HuH-7 (cell line): Measurements from ENCODE around the gene TMEM202.
"Not testable (repeated sequence)": the region's sequence is repeated elsewhere in the genome, so short reads cannot be mapped to it uniquely, and the experiment has no call there.

Source experiments
- DNase-seq: peaks from one replicate; pipeline ENCODE4 v3.0.0; 2011; ENCODE audit warnings: low spot score

Gene TMEM202, protein sequence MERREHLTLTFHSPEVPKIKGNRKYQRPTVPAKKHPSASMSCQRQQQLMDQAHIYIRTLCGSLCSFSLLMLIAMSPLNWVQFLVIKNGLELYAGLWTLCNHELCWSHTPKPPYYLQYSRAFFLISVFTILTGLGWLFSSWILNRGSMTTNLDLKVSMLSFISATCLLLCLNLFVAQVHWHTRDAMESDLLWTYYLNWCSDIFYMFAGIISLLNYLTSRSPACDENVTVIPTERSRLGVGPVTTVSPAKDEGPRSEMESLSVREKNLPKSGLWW

GRCh38 chr15:72397796-72398588, at the start of gene TMEM202:
Gene TMEM202, plus strand, starts transcription at chr15:72398305. Its CDS starts 22 bp downstream, at chr15:72398327.
- DNase-seq: no peak

DNA sequence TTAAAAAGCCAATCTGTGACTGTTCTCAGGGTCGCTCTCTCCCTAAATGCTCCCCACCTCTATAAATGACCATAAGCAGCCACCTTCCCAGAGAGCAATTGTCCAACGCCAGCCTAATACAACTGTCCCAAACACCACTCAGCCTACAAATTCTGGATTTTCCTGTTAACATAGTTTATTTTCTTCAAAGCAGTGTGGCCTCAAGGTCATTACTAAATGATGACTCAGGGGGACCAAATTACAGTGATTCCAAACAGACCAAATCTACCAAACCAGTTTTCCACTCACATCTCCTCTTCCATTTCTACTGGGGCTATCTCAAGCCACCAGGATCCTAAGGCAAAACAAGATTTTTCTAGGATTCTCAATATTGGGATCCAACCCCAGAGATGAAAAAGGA, 44.8 kb upstream of the TMEM202 start:
- DNase-seq: no peak

- no peak for DNase-seq
Measured at GRCh38 chr15:72354496-72354895, 43.6 kb upstream of the TMEM202 start.

GRCh38 chr15:72358121-72358520, 40.0 kb upstream of the TMEM202 start:
- DNase-seq: no peak

DNA sequence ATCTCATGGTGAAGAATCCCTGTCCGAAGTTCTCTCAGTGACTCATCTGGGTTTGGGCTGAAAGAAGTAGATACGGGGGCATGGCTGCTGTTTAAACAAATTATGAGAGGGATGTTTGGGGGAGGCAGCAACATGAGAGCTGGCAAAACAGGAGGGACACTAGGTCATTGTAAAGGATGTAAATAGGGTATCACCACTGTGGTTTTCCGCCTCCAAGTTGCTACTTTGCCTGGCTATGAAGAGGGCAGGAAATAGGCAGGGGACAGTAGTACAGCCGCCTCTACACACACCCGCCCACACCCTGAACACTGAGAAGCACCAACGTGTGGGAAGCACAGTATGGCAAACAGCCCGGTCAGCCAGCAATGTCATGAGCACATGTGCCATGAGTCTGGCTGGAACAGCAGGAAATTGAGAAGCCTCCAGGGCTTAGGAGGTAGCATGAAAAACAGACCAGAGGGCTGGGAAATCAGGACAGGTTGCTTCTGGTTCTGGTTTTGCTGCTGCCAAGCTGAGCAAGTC, 39.4 kb upstream of the TMEM202 start:
- DNase-seq: no peak

- DNase-seq: no peak
Measured at GRCh38 chr15:72361176-72361575, 36.9 kb upstream of the TMEM202 start.

- no peak for DNase-seq
Measured at GRCh38 chr15:72365844-72366243, 32.3 kb upstream of the TMEM202 start.

- DNase-seq: no peak
Measured at GRCh38 chr15:72368325-72368724, 29.8 kb upstream of the TMEM202 start.

DNA sequence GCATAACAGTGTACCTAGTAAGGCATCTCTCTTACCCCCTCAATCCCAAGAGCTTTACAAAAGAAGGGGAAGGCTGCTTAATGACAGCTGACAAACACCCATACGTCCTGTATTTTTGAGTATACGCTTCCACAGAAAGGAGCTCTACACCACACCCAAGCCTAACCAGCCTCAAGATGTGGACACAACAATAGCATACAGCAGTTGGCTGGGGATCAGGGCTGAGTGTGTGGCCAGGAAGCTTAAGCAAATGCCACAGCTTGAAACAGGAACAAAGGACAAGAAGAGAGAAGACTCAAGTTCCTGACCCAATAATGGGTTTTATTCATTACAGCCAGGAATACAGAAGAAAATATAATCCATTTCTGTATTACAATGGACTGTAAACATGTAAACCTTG, 29.2 kb upstream of the TMEM202 start:
- DNase-seq: no peak

- DNase-seq: no peak
Measured at GRCh38 chr15:72369964-72370363, 28.1 kb upstream of the TMEM202 start.

GRCh38 chr15:72372361-72372760, 25.7 kb upstream of the TMEM202 start:
- no peak for DNase-seq

- DNase-seq: peak; percentile 26
Measured at GRCh38 chr15:72375501-72375845, 22.6 kb upstream of the TMEM202 start.

DNA sequence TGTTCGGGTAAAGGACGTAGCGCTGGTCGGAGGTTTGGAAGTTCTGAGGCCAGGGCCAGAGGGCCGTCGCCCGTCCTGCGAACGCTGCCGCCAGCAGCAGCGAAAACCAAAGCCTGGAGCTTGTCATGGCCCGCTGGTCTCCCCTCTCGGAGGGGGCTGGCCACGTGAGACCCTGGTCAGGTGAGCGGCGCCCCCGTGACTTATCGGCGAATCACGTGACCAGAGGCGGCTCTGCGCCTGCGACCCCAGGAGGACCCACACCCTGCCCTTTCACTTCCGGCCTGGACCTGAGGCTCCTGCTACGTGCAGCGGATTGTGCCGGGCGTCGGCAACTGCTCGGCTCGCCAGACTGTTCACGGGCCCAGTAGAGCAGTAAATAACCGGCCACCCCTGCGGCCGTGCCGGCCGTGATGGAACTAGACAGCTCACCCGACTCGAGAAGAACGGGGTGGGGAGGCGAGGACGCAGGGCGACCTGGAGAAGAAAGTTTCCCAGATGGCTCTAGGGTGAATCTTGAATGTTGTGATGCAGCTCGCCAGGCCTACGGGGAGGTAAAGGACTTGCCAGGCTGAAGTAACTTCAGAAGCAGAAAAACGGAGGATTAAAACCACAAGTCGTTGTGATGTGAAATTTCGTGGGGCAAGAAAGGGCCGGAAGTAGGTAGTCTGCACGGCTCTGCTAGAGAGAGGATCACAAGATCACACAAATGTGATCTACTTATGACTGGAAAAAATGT, 22.1 kb upstream of the TMEM202 start, which contains the start of gene HEXA:
HEXA (minus strand) TSS at position 169 of the 736 bp plus-strand sequence; CDS start at position 127, 42 bp downstream.
- DNase-seq: peak; percentile 98

GRCh38 chr15:72377331-72377730, 20.8 kb upstream of the TMEM202 start:
- DNase-seq: no peak

DNA sequence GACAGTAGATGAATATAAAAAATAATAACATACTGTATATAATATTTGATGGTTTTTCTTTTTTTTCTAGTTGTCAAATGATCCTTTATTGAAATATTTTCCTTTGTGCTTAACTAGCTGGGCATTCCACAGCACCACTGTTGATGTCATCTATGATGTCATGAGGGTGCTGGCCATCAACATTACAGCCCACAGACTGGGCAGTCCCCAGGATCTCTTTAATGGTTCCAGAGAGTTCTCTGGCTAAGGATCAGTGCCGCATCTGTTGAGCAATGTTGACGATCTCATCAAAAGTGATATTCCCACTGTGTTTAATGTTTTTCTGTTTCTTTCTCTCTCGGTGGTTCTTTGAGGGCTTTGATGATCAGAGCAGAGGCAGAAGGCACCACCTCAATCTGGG, 19.0 kb upstream of the TMEM202 start:
- DNase-seq: not testable (repeated sequence)

- DNase-seq: no peak
Measured at GRCh38 chr15:72379856-72380430, 18.2 kb upstream of the TMEM202 start.

- no peak for DNase-seq
Measured at GRCh38 chr15:72380743-72381142, 17.4 kb upstream of the TMEM202 start.

DNA sequence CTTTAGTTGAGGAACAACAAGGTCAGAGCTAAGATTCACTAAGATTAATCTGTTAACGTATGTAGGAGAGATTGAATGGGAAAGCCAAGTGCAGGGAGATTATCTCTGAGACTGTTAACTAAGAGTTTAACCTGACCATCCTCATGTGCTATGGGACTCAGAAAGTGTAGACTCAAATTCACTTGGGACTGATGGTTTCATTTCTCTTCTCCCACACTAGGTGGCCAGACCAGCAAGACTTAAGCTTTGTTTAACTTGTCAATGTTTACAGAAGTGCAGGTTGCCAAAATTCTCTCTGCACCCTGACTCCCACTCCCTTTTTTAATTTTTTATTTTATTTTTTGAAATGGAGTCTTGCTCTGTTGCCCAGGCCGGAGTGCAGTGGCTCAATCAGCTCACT, 16.0 kb upstream of the TMEM202 start:
- peak; percentile 28 for DNase-seq

- no peak for DNase-seq
Measured at GRCh38 chr15:72387741-72388140, 10.4 kb upstream of the TMEM202 start.

GRCh38 chr15:72389231-72389630, 8.9 kb upstream of the TMEM202 start:
- no peak for DNase-seq

GRCh38 chr15:72396331-72396730, 1.8 kb upstream of the TMEM202 start:
- not testable (repeated sequence) for DNase-seq

DNA sequence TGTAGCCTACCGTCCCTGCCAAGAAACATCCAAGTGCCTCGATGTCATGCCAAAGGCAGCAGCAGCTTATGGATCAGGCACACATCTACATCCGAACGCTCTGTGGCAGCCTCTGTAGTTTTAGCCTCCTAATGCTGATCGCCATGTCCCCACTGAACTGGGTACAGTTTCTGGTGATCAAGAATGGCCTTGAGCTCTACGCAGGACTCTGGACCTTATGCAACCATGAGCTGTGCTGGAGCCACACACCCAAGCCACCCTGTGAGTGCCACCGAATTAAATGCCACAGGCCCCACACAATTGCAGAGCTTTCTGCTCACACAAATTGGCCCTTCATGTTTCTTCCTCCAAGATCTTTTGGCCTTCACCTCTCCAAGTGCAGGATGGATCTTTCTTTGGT, 543 bp downstream of the TMEM202 start:
- no peak for DNase-seq
